Adipocyte (in vitro differentiated cells): ENCODE measurements around the gene CD2.

Experiments
- DNase-seq: peaks from one replicate; pipeline ENCODE4 v3.0.0-alpha.2; 2015; ENCODE audit warnings: low read depth
- H3K27me3 ChIP-seq: replicated peaks from 2 replicates; pipeline ENCODE4 v1.7.0; 2013; ENCODE audit warnings: mild to moderate bottlenecking, low read length, moderate library complexity; ENCODE audit not compliant: control insufficient read depth, insufficient read depth
- H3K36me3 ChIP-seq: 2 replicates; pipeline ENCODE4 v1.7.0; 2013; ENCODE audit warnings: low read length, mild to moderate bottlenecking, moderate library complexity; ENCODE audit not compliant: control insufficient read depth, insufficient read depth, severe bottlenecking
- H3K4me1 ChIP-seq: 2 replicates; pipeline ENCODE4 v1.7.0; 2013; ENCODE audit warnings: mild to moderate bottlenecking, low read length, moderate library complexity; ENCODE audit not compliant: control insufficient read depth, insufficient read depth
- H3K4me3 ChIP-seq: 2 replicates; pipeline ENCODE4 v1.7.0; 2013; ENCODE audit warnings: mild to moderate bottlenecking, low read length, moderate library complexity
- H3K9ac ChIP-seq: 2 replicates; pipeline ENCODE4 v1.7.0; 2013; ENCODE audit warnings: mild to moderate bottlenecking, low read length, moderate library complexity
- H3K9me3 ChIP-seq: 2 replicates; pipeline ENCODE4 v1.7.0; 2013; ENCODE audit warnings: mild to moderate bottlenecking, low read length, moderate library complexity; ENCODE audit not compliant: control insufficient read depth

The CD2 gene

GRCh38 chr1:116735246-116735645 lies 19.0 kb upstream of the CD2 start:
- H3K27me3 ChIP-seq, result peaks cover 22% of the 10 kb centered on the region
- no peaks in the 10 kb centered on the region for H3K9me3 ChIP-seq
- H3K9ac ChIP-seq, result no peak overlapping the region
- DNase-seq, result no peak
- no peak overlapping the region for H3K4me3 ChIP-seq
- no peaks in the 10 kb centered on the region for H3K36me3 ChIP-seq
- H3K4me1 ChIP-seq, result peaks cover 4% of the 10 kb centered on the region

- peaks cover 4% of the 10 kb centered on the region for H3K4me1 ChIP-seq
- H3K27me3 ChIP-seq, result peaks cover 6% of the 10 kb centered on the region
- no peak overlapping the region for H3K4me3 ChIP-seq
- H3K9me3 ChIP-seq, result no peaks in the 10 kb centered on the region
- H3K9ac ChIP-seq, result no peak overlapping the region
- H3K36me3 ChIP-seq, result no peaks in the 10 kb centered on the region
- DNase-seq, result peak; percentile 86
Observed at GRCh38 chr1:116737020-116737854, 17.0 kb upstream of the CD2 start.

GRCh38 chr1:116737855-116738321 lies 16.3 kb upstream of the CD2 start:
- Histone ChIP-seq H3K9ac (no peak overlapping the region), H3K36me3 (no peaks in the 10 kb centered on the region), H3K4me1 (peaks cover 4% of the 10 kb centered on the region), H3K9me3 (peaks cover 2% of the 10 kb centered on the region), H3K4me3 (no peak overlapping the region), H3K27me3 (no peaks in the 10 kb centered on the region)
- no peak for DNase-seq

- no peaks in the 10 kb centered on the region for H3K27me3 ChIP-seq
- no peak overlapping the region for H3K4me3 ChIP-seq
- H3K4me1 ChIP-seq, result peaks cover 2% of the 10 kb centered on the region
- no peak for DNase-seq
- no peak overlapping the region for H3K9ac ChIP-seq
- peaks cover 11% of the 10 kb centered on the region for H3K9me3 ChIP-seq
- H3K36me3 ChIP-seq, result no peaks in the 10 kb centered on the region
Observed at GRCh38 chr1:116738673-116739370, 15.4 kb upstream of the CD2 start.

GRCh38 chr1:116739371-116740012 lies 14.7 kb upstream of the CD2 start:
- DNase-seq, result no peak

GRCh38 chr1:116740296-116740695 lies 13.9 kb upstream of the CD2 start:
- no peak overlapping the region for H3K4me3 ChIP-seq
- no peaks in the 10 kb centered on the region for H3K27me3 ChIP-seq
- peaks cover 26% of the 10 kb centered on the region for H3K9me3 ChIP-seq
- no peak for DNase-seq
- no peak overlapping the region for H3K9ac ChIP-seq
- H3K36me3 ChIP-seq, result no peaks in the 10 kb centered on the region
- no peaks in the 10 kb centered on the region for H3K4me1 ChIP-seq

More at GRCh38 chr1:116739371-116740012, 14.7 kb upstream of the CD2 start:
- Histone ChIP-seq H3K27me3 (no peaks in the 10 kb centered on the region), H3K4me3 (no peak overlapping the region), H3K9ac (no peak overlapping the region), H3K4me1 (no peaks in the 10 kb centered on the region), H3K9me3 (peaks cover 18% of the 10 kb centered on the region), H3K36me3 (no peaks in the 10 kb centered on the region)

- Histone ChIP-seq H3K36me3 (no peaks in the 10 kb centered on the region), H3K27me3 (no peaks in the 10 kb centered on the region), H3K9me3 (peaks cover 31% of the 10 kb centered on the region), H3K4me3 (no peak overlapping the region), H3K9ac (no peak overlapping the region), H3K4me1 (no peaks in the 10 kb centered on the region)
- DNase-seq, result no peak
Observed at GRCh38 chr1:116740746-116741145, 13.5 kb upstream of the CD2 start.

GRCh38 chr1:116741836-116742565 lies 12.2 kb upstream of the CD2 start:
- Histone ChIP-seq H3K4me3 (no peak overlapping the region), H3K4me1 (no peaks in the 10 kb centered on the region), H3K27me3 (no peaks in the 10 kb centered on the region), H3K9ac (no peak overlapping the region), H3K9me3 (peaks cover 42% of the 10 kb centered on the region), H3K36me3 (no peaks in the 10 kb centered on the region)
- no peak for DNase-seq

GRCh38 chr1:116743535-116743934 lies 10.7 kb upstream of the CD2 start:
- H3K9ac ChIP-seq, result no peak overlapping the region
- no peak overlapping the region for H3K4me3 ChIP-seq
- H3K36me3 ChIP-seq, result no peaks in the 10 kb centered on the region
- DNase-seq, result no peak
- H3K27me3 ChIP-seq, result no peaks in the 10 kb centered on the region
- peaks cover 56% of the 10 kb centered on the region for H3K9me3 ChIP-seq
- H3K4me1 ChIP-seq, result no peaks in the 10 kb centered on the region

GRCh38 chr1:116748272-116748671 lies 6.0 kb upstream of the CD2 start:
- Histone ChIP-seq H3K27me3 (no peaks in the 10 kb centered on the region), H3K4me3 (no peak overlapping the region), H3K4me1 (no peaks in the 10 kb centered on the region), H3K36me3 (no peaks in the 10 kb centered on the region), H3K9ac (no peak overlapping the region), H3K9me3 (peaks cover 63% of the 10 kb centered on the region)
- no peak for DNase-seq

GRCh38 chr1:116751146-116751545 lies 3.1 kb upstream of the CD2 start:
- Histone ChIP-seq H3K4me3 (no peak overlapping the region), H3K27me3 (peaks cover 4% of the 10 kb centered on the region), H3K4me1 (no peaks in the 10 kb centered on the region), H3K9me3 (peaks cover 34% of the 10 kb centered on the region), H3K9ac (no peak overlapping the region), H3K36me3 (no peaks in the 10 kb centered on the region)
- DNase-seq, result no peak
